ENCODE measurements around the gene STK40.

The STK40 gene

GRCh38 chr1:36306902-36307456 is 78.7 kb downstream of the STK40 start:
- peak; percentile 94 to 95 for DNase-seq

DNA sequence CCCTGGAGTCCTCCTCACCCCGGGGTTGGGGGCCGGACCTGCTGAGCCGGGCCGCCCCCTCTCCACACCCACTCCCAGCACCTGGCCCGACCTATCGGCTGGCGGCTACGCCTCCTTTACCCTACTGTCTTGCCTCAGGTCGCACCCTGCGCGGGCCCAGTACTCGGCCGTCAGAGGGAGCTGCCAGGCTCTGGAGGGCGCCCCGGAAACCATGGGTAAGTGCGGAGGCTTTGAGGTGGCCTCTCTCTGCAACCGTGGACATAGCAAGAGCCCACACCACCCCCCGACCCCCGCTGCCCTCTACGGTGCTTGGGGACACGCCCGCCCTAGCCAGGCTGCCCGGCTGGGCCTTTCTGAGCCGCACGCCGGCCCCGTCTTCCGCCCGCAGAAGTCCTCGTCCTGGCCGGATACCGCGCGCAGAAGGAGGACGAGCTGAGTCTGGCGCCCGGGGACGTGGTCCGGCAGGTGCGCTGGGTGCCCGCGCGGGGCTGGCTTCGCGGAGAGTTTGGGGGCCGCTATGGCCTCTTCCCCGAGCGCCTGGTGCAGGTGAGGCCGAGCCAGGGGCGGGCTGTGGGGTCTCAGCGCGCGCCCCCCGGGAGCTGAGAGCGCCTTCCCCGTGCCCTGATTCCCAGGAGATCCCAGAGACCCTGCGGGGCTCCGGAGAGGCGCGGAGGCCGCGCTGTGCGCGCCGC is 79.4 kb downstream of the STK40 start, which contains the start of gene SH3D21:
TSS of gene SH3D21 (plus strand) at position 159 of the 692 bp plus-strand sequence. CDS start at position 212, 53 bp downstream.
- peak; percentile 60 to 69 for DNase-seq

DNA sequence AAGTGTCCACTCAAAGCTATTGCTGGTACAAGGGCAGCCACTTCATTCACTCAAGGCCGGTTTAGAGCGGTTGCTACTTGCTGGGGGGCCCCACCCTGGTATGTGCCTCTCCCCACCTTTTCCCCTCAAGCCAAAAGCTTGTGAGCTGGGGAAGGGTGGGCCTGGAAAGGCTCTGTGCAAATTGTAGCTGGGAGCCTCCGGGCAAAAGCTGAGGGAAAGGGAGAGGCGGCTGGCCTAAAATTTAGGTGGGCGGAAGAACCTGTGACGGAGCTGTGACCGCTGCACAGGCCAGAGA is 79.9 kb downstream of the STK40 start:
- no peak for DNase-seq

- DNase-seq, result peak; percentile 63 to 74
Measured at GRCh38 chr1:36304970-36305914, 80.5 kb downstream of the STK40 start.

DNA sequence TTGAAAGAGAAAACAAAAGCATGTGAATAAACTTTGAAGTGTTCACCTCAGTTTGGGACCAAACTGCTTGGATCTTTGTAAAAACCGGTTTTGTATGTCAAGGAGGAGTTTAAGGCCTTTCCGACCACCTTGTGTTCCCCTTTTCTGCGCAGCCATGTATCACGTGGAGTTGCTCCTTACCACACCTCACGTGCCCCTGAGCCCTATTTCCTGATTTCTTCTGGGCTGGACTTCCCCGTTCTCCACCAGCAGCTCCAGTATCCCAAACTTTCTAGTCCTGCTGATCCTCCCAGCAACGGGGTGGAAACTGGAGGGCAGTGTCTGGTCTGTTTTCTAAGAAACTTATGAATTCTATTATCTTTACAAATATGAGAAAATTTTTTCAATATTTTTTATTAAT is 81.2 kb downstream of the STK40 start:
- no peak for DNase-seq

GRCh38 chr1:36303650-36304360 is 81.9 kb downstream of the STK40 start:
- DNase-seq, result no peak

- DNase-seq, result no peak
Measured at GRCh38 chr1:36303244-36303643, 82.5 kb downstream of the STK40 start.

DNA sequence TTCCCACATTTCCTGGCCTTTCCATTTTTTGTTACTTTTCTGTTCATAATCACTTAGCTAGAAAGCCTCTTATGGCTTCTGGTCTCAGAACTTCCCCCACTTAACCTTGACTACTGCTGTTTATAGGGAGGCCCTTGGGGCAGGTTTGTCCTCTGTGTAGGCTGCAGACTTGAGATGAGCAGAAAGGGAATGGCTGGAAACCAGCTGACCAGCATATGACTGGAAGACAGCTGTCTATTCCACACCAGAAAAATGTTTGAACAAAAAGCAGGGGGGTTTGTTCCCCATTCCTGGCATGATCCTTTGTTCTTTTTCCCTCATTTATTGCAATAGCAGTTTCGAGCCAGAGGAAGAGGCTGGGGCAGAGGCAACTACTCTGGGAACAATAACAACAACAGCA is 84.5 kb downstream of the STK40 start:
- DNase-seq, result no peak

- no peak for DNase-seq
Measured at GRCh38 chr1:36300526-36300925, 85.2 kb downstream of the STK40 start.

DNA sequence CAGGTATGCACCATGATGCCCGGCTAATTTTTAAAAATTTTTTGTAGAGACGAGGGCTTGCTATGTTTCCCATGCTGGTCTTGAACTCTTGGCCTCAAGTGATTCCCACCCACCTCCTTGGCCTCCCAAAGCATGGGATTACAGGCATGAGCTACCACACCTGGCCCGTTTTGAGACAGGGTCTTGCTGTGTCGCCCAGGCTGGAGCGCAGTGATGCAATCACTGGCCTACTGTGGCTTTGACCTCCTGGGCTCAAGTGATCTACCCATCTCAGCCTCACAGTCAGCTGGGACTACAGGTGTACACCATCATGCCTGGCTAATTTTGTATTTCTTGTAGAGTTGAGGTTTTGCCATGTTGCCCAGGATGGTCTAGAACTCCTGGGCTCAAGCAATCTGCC is 87.1 kb downstream of the STK40 start:
- DNase-seq, result no peak

GRCh38 chr1:36297062-36297461 is 88.7 kb downstream of the STK40 start:
- no peak for DNase-seq

DNA sequence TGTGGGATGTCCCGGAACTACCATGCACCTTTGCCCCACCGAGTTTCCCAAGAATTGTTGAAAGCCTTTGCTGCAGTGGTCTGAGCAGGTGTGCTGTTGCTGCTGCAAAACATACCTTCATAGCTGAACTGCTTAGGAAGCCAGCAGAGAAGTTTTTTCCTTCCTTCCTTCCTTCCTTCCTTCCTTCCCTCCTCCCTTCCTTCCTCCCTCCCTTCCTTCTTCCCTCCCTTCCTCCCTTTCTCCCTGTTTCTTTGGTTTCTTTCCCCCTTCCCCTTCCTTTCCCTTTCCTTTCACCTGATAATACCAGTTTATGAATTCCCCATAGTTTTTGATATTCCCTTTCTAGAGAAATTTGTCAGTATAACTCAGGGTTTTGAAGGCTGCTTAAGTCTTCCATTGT is 90.3 kb downstream of the STK40 start:
- no peak for DNase-seq
